Measurements from ENCODE around the gene SLC7A11.

Gene SLC7A11

DNA sequence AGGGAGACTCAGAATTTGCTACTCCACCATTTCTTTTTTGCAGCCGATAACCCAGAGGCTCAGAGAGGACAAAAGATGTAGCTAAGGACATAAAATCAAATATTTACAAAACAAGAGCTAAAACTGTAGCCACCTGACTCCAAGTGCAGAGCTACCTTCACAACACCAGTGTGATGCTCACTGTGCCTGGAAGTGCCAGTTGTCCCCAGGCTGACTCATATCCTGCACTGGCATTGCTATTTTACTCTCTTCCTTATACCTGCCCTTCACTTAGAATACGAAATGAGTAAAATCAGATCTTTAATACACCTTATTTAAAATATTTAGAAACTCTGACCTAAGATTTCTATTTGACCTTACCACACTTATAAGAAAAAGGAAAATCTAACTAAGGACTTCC, 39.5 kb downstream of the SLC7A11 start:
- DNase-seq (ENCODE audit: low read depth) = no peak
- TF ChIP-seq, protein P1, sequence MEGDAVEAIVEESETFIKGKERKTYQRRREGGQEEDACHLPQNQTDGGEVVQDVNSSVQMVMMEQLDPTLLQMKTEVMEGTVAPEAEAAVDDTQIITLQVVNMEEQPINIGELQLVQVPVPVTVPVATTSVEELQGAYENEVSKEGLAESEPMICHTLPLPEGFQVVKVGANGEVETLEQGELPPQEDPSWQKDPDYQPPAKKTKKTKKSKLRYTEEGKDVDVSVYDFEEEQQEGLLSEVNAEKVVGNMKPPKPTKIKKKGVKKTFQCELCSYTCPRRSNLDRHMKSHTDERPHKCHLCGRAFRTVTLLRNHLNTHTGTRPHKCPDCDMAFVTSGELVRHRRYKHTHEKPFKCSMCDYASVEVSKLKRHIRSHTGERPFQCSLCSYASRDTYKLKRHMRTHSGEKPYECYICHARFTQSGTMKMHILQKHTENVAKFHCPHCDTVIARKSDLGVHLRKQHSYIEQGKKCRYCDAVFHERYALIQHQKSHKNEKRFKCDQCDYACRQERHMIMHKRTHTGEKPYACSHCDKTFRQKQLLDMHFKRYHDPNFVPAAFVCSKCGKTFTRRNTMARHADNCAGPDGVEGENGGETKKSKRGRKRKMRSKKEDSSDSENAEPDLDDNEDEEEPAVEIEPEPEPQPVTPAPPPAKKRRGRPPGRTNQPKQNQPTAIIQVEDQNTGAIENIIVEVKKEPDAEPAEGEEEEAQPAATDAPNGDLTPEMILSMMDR (conservative IDR thresholded peaks at IDR 0.05; ENCODE audit: low read depth, low read length) = no peak
- no peak overlapping the region for H3K4me3 ChIP-seq (ENCODE audit: low read depth, low read length)

- H3K4me3 ChIP-seq (ENCODE audit: low read depth, low read length) = no peak overlapping the region
- no peak for DNase-seq (ENCODE audit: low read depth)
- TF ChIP-seq, protein P1 (conservative IDR thresholded peaks at IDR 0.05; ENCODE audit: low read depth, low read length) = no peak
Observed at GRCh38 chr4:138200236-138200590, 41.9 kb downstream of the SLC7A11 start.

- no peak overlapping the region for H3K4me3 ChIP-seq (ENCODE audit: low read depth, low read length)
- TF ChIP-seq, protein P1 (conservative IDR thresholded peaks at IDR 0.05; ENCODE audit: low read depth, low read length) = no peak
- DNase-seq (ENCODE audit: low read depth) = peak; percentile 54
Observed at GRCh38 chr4:138199568-138200235, 42.4 kb downstream of the SLC7A11 start.

GRCh38 chr4:138196153-138196552, 46.0 kb downstream of the SLC7A11 start:
- H3K4me3 ChIP-seq (ENCODE audit: low read depth, low read length) = no peak overlapping the region
- TF ChIP-seq, protein P1 (conservative IDR thresholded peaks at IDR 0.05; ENCODE audit: low read depth, low read length) = no peak
- DNase-seq (ENCODE audit: low read depth) = no peak

- TF ChIP-seq, protein P1 (conservative IDR thresholded peaks at IDR 0.05; ENCODE audit: low read depth, low read length) = no peak
- H3K4me3 ChIP-seq (ENCODE audit: low read depth, low read length) = no peak overlapping the region
- DNase-seq (ENCODE audit: low read depth) = no peak
Observed at GRCh38 chr4:138193963-138194362, 48.2 kb downstream of the SLC7A11 start.

DNA sequence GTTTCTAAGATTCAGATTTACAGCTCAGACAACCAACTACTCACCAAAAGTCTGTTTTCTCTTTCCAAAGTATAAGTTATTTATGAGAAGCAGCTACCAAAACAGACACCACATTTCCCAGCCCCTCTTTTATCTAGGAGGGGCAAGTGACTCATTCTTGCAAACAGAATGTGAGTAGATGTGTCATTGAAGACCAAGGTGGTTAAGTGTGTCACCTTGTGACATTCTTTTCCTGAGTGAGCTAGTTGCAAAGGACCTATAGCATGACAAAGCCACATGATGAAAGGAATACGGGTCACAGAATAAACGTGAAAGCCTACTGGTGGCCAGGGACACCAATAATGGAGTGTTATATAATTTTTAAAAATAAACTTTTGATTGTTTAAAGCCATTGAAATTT, 50.0 kb downstream of the SLC7A11 start:
- no peak for DNase-seq (ENCODE audit: low read depth)
- no peak overlapping the region for H3K4me3 ChIP-seq (ENCODE audit: low read depth, low read length)
- TF ChIP-seq, protein P1 (conservative IDR thresholded peaks at IDR 0.05; ENCODE audit: low read depth, low read length) = no peak

- no peak for DNase-seq (ENCODE audit: low read depth)
- TF ChIP-seq, protein P1 (conservative IDR thresholded peaks at IDR 0.05; ENCODE audit: low read depth, low read length) = no peak
- H3K4me3 ChIP-seq (ENCODE audit: low read depth, low read length) = no peak overlapping the region
Observed at GRCh38 chr4:138190452-138190858, 51.7 kb downstream of the SLC7A11 start.
